Karpas-422 (cell line): Measurements from ENCODE around the gene CISD3. TPM values are rescaled to one million over a fixed set of nuclear protein-coding genes. Genes with fewer than 3 reads are reported as not detected.

ENCODE experiments used
- DNase-seq: peaks from one replicate; pipeline ENCODE4 v3.0.0-alpha.2; 2015
- H2AFZ ChIP-seq: fragments of 200-600 bp; sonication (generic); 2 replicates; pipeline ENCODE4 v1.6.1; 2014; ENCODE audit warnings: antibody characterized with exemption, low read length, mixed read lengths
- H3K27ac ChIP-seq: fragments of 200-600 bp; sonication (generic); 2 replicates; pipeline ENCODE4 v1.5.1; 2014; ENCODE audit warnings: mild to moderate bottlenecking, low read length, moderate library complexity
- H3K27me3 ChIP-seq: fragments of 200-600 bp; sonication (generic); 2 replicates; pipeline ENCODE4 v1.6.1; 2014; ENCODE audit warnings: low read length, mixed read lengths
- H3K36me3 ChIP-seq: fragments of 200-600 bp; sonication (generic); 2 replicates; pipeline ENCODE4 v1.6.1; 2014; ENCODE audit warnings: low read length, mixed read lengths; ENCODE audit not compliant: insufficient read depth
- H3K4me1 ChIP-seq: fragments of 200-600 bp; sonication (generic); 2 replicates; pipeline ENCODE4 v1.6.1; 2014; ENCODE audit warnings: mild to moderate bottlenecking, low read length, mixed read lengths
- H3K4me2 ChIP-seq: fragments of 200-600 bp; sonication (generic); 2 replicates; pipeline ENCODE4 v1.6.1; 2014; ENCODE audit warnings: low read length, low read depth, mild to moderate bottlenecking; ENCODE audit not compliant: poor library complexity, severe bottlenecking
- H3K4me3 ChIP-seq: fragments of 200-600 bp; sonication (generic); 2 replicates; pipeline ENCODE4 v1.5.1; 2014; ENCODE audit warnings: mild to moderate bottlenecking, antibody characterized with exemption, low read length, mixed read lengths
- H3K79me2 ChIP-seq: fragments of 200-600 bp; sonication (generic); 2 replicates; pipeline ENCODE4 v1.6.1; 2014; ENCODE audit warnings: mild to moderate bottlenecking, low read length, mixed read lengths
- H3K9ac ChIP-seq: fragments of 200-600 bp; sonication (generic); 2 replicates; pipeline ENCODE4 v1.6.0; 2014; ENCODE audit warnings: low read length
- H3K9me2 ChIP-seq: fragments of 200-600 bp; sonication (generic), shearing (Covaris generic); replicated peaks from 2 replicates; pipeline ENCODE4 v1.6.0; 2014; ENCODE audit warnings: mild to moderate bottlenecking, low read length, moderate library complexity; ENCODE audit not compliant: insufficient read depth
- H3K9me3 ChIP-seq: fragments of 300-700, 200-600 bp; sonication (generic); 2 replicates; pipeline ENCODE4 v1.6.1; 2014; ENCODE audit warnings: low read length, mixed read lengths
- H4K20me1 ChIP-seq: fragments of 200-600 bp; sonication (generic); 2 replicates; pipeline ENCODE4 v1.6.1; 2014; ENCODE audit warnings: mild to moderate bottlenecking, antibody characterized with exemption, low read length, low read depth; ENCODE audit not compliant: insufficient read depth
- total RNA-seq: library from RNA; depleted of rRNA; stranded (reverse); fragments of >200 nt; shearing (Covaris generic); gene quantifications from 2 replicates; pipeline ENCODE4 v1.2.3, GENCODE V29; 2014; ENCODE audit warnings: low replicate concordance

The CISD3 gene
- total RNA-seq, 1 experiment from 2014 or later = 6.8 TPM

DNA sequence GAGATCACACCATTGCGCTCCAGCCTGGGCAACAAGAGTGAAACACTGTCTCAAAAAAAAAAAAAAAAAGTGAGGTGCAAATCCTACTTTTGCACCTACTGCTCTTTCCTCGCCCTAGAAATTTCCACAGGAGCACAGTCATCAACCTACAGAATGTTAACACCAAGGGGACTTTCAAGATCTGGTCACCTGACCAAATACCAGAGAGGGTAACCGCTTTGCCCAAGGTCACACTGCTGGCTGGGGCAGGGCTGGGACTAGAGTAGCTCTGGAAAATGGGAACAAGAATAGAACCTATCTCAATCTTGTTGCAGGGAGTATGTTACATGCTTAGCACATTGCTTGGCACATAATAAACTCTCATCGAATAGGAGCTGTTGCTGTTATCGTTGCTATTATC lies 31.4 kb upstream of the CISD3 start:
- H3K4me1 ChIP-seq = peaks cover 26% of the 10 kb centered on the region
- no peak overlapping the region for H3K4me3 ChIP-seq
- no peaks in the 10 kb centered on the region for H4K20me1 ChIP-seq
- H2AFZ ChIP-seq = no peak overlapping the region
- H3K9me3 ChIP-seq = no peaks in the 10 kb centered on the region
- H3K4me2 ChIP-seq = no peak overlapping the region
- no peaks in the 10 kb centered on the region for H3K36me3 ChIP-seq
- no peaks in the 10 kb centered on the region for H3K79me2 ChIP-seq
- DNase-seq = no peak
- no peak overlapping the region for H3K27ac ChIP-seq
- H3K27me3 ChIP-seq = no peaks in the 10 kb centered on the region; the same call in 1 of the 2 replicates
- H3K9ac ChIP-seq = no peak overlapping the region
- H3K9me2 ChIP-seq = no peaks in the 10 kb centered on the region

DNA sequence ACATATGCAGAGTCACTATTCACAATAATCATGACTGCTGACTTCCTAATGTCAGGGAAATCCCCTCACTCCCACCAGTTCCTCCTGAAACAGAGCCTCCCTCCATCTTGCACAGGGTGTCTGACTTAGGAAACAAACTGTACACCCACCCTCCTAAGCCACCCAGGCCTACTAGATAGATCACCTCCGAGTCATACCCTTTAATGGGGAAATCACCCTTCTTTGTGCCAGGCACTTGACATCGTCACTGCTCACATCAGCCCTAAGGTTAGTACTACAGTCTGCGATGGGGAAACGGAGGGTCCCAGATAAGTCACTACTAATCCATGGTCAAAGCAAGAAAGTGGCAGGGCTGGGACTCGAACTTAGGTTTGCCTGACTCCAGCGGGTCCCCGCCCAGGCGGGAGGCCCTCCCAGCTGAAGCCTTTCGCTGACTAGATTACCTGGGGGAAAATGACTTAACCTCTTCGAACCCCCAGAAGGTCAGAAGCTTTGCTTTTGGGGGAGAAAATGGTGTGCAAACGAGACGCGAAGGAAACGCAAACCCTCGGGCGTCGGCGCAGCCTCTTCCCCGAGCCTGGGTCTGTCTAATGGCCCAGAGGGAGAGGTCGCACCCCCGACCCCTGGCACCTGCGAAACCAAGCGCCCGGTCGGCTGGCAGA lies 28.5 kb upstream of the CISD3 start:
- Histone ChIP-seq H3K9me2 (no peaks in the 10 kb centered on the region), H3K9ac (peak overlapping the region; percentile 96), H3K4me2 (peak overlapping the region; percentile 95), H3K36me3 (no peaks in the 10 kb centered on the region), H3K4me3 (peak overlapping the region; percentile 92), H3K4me1 (peaks cover 42% of the 10 kb centered on the region), H4K20me1 (no peaks in the 10 kb centered on the region), H3K27ac (peak overlapping the region; percentile 33; the same call in 1 of the 2 replicates), H3K9me3 (no peaks in the 10 kb centered on the region), H2AFZ (peak overlapping the region; percentile 59), H3K79me2 (peaks cover 17% of the 10 kb centered on the region), H3K27me3 (no peaks in the 10 kb centered on the region; the same call in 1 of the 2 replicates)
- peak; percentile 79 for DNase-seq

DNA sequence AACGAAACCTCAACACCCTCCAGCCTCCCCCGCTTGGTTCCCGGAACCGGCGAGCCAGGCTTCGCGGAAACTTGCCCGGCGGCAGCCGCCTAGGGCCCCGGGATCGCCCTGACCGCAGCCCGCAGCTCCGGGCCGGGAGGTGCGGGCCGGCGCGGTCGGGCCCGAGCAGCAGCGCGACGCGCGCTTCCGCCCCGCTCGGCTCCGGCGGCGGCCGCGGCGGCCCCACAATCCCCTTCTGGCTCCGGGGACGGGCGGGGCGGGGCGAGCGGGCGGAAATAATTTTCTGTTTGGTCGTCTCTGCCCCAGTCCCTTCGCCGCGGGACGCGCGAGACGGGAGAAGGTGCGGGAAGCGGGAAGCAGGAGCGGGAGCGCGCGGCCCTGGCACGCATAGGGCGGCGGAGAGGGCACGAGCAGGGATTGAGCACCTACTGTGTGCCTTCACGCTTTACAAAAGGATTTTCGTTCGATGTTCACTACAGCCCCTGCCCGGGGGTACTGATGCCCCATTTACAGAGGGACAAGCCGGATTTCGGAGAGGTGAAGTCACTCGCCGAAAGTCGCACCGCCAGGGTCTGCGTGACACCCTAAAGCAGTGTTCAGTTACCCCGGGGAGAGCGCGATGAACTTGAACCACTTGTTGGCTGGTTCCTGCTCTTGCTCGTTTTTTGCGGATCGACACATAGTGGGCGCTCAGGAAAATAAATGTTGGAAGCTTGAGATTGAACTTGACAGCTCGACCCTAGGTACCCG lies 27.8 kb upstream of the CISD3 start:
- peak; percentile 94 for DNase-seq
- Histone ChIP-seq H3K79me2 (peaks cover 24% of the 10 kb centered on the region), H3K9ac (peak overlapping the region; percentile 96), H3K27me3 (no peaks in the 10 kb centered on the region; the same call in 1 of the 2 replicates), H2AFZ (peak overlapping the region; percentile 59), H4K20me1 (no peaks in the 10 kb centered on the region), H3K9me3 (no peaks in the 10 kb centered on the region), H3K36me3 (no peaks in the 10 kb centered on the region), H3K27ac (peak overlapping the region; percentile 91), H3K4me1 (peaks cover 49% of the 10 kb centered on the region), H3K4me3 (peak overlapping the region; percentile 92), H3K4me2 (peak overlapping the region; percentile 95), H3K9me2 (no peaks in the 10 kb centered on the region)

DNA sequence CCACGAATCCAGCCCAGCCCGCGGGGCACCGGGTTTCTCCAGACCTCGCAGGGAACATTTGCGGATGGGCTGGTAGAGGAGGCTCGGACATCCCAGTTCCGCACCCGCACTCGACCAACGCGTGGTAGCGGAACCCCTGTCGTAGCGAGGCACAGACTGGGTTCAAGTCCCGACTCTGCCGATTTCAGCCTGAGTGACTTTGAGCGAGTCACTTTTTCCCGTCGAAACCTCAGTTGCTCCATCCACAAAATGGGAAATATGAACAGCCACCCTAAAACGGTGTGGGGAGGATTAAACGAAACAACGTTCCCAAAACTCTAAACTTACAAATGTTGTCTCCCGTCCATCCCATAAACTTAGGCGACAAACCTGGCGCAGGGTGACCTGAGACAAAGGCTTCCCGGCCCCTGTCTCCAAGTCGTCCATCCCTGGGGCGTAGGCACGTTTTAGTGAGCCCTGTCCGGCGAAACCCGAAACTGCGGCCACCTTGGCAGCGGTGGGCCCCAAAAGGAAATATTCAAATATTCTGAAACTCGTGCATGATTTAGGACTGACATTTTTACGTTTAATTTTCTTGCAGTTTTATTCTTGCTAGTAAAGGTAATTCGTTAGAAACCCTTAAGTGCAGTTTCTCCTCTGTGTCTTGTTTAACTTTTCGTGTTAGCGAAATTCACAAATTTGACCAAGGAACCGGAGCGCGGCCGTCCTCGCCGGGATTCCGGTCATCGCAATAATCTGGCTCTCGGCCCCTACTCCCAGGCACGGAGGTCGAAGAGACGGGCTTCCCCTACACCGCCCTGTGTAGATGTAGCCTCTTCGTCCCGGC lies 27.0 kb upstream of the CISD3 start:
- no peaks in the 10 kb centered on the region for H3K9me3 ChIP-seq
- H3K79me2 ChIP-seq = peaks cover 32% of the 10 kb centered on the region
- H3K27me3 ChIP-seq = no peaks in the 10 kb centered on the region; the same call in 1 of the 2 replicates
- no peaks in the 10 kb centered on the region for H3K9me2 ChIP-seq
- peaks cover 51% of the 10 kb centered on the region for H3K4me1 ChIP-seq
- H3K9ac ChIP-seq = peak overlapping the region; percentile 96
- H3K27ac ChIP-seq = peak overlapping the region; percentile 91
- H3K4me3 ChIP-seq = peak overlapping the region; percentile 92
- no peaks in the 10 kb centered on the region for H4K20me1 ChIP-seq
- H3K36me3 ChIP-seq = no peaks in the 10 kb centered on the region
- no peak overlapping the region for H2AFZ ChIP-seq
- H3K4me2 ChIP-seq = peak overlapping the region; percentile 95
- peak; percentile 80 for DNase-seq

DNA sequence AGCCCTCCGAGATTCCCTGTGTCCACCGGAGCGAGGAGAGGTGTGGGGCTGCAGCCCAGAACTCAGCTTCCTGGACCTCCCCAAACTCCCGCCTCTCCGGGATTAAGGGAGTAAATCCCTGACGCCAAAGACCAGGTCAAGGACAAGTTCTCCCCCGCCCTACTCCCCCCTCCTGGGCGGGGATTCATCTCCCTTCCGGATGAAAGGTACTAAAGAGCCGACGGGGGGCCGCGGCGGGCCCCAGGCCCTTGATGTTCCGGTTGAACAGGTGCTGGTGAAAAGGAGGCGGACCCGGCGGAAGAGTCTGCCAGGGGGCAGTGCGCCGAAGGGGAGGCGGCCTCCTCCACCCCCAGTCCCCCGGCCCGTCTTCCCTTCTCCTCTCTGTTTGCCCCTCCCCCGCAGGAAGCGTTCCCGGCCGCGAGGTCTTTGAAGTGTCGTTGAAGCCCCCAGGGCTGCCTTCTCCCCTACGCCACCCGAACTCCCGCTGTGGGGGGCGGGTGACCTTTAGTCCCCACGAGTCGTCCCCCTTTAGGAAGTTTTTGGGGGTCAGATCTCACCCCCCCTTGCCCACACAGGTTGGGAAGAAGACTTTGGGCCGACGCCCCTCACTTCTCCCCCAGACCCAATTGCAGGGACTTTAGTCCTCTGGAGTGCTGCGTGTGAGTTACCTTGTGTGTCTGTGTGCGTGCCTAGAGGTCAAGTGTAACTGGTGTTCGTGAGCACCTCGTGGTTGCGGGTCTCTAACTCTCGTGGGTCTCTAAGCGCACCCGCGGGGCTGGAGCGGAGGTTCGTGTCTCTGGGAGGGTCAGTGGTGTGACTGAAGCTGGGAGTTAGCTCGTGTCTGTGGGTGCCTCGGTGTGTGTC lies 26.2 kb upstream of the CISD3 start:
- peak; percentile 95 for DNase-seq
- peak overlapping the region; percentile 91 for H3K27ac ChIP-seq

DNA sequence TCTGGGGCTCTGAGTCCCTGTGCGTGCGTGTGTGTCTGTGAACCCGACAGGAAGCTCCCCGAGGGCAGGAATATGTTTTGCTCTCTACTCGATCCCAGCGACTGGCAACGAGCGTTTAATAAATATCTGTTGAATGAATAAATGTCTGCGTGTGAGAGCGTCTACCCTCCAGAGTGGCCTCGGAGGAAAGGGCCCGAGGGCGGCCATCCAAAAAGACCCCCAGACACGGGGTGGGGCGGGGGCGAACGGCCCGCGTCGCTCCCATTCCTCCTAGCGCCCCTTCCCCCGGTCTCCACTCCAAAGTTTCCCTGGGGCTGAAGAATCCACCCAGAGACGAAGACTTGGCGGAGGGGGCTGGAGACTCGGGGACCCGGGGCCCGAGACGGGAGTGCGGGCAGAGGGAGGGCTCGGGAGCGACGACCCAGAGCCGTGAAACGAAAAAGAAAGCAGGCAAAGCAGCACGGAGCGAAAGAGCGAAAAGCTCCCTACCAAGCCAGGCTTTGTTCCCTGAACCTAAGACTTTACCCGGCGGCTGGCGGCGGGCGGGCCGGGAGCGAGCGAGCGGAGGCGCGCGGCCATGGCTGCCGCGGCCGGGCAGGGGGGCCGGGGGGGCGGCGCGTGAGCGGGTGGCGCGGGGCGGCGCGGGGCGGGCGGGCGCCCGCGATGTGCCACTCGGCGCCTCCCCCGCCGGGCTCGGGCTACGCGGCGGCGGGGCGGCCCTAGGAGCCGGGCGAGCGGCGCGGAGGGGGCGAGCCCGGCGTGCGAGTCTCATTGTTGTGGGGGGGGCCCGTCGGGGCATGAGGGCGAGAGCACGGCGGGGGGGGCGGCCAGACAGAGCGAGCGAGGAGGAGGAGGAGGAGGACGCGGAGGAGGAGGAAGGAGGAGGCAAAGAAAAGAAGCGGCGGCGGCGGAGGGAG lies 25.3 kb upstream of the CISD3 start, which contains the start of gene MLLT6:
Gene MLLT6 (plus strand): TSS at position 668 of the 917 bp plus-strand sequence. CDS start 360 bp downstream, outside the sequence.
- Histone ChIP-seq H3K4me1 (peaks cover 51% of the 10 kb centered on the region), H3K79me2 (peaks cover 37% of the 10 kb centered on the region), H3K4me3 (peak within 1 kb of the TSS; percentile 98)

More for the DNA sequence above, 26.2 kb upstream of the CISD3 start:
- Histone ChIP-seq H3K9ac (peak overlapping the region; percentile 96), H4K20me1 (no peaks in the 10 kb centered on the region), H3K4me3 (peak overlapping the region; percentile 92), H3K4me1 (peaks cover 51% of the 10 kb centered on the region), H3K9me2 (no peaks in the 10 kb centered on the region), H3K9me3 (no peaks in the 10 kb centered on the region), H3K4me2 (peak overlapping the region; percentile 95), H3K79me2 (peaks cover 37% of the 10 kb centered on the region), H3K27me3 (no peaks in the 10 kb centered on the region; the same call in 1 of the 2 replicates), H2AFZ (peak overlapping the region; percentile 52; the same call in 1 of the 2 replicates), H3K36me3 (no peaks in the 10 kb centered on the region)

DNA sequence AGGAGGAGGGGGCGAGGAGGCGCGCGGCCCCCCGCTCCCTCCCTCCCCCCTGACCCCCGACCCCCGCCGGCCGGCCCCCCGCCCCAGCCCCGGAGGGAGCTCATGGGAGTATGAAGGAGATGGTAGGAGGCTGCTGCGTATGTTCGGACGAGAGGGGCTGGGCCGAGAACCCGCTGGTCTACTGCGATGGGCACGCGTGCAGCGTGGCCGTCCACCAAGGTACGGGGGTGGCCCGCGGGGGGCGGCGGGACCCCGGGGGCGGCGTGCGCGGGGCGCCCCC lies 24.7 kb upstream of the CISD3 start:
- Histone ChIP-seq H3K9me3 (no peaks in the 10 kb centered on the region), H3K9me2 (no peaks in the 10 kb centered on the region), H3K4me1 (peaks cover 51% of the 10 kb centered on the region), H3K4me2 (peak overlapping the region; percentile 79), H3K4me3 (peak overlapping the region; percentile 98), H3K9ac (peak overlapping the region; percentile 89), H3K36me3 (peaks cover 6% of the 10 kb centered on the region; the same call in 1 of the 2 replicates), H3K27ac (peak overlapping the region; percentile 80), H3K27me3 (no peaks in the 10 kb centered on the region; the same call in 1 of the 2 replicates), H2AFZ (no peak overlapping the region), H3K79me2 (peaks cover 37% of the 10 kb centered on the region), H4K20me1 (no peaks in the 10 kb centered on the region)
- no peak for DNase-seq

More for the DNA sequence above, 25.3 kb upstream of the CISD3 start, which contains the start of gene MLLT6:
- H3K9me2 ChIP-seq = no peaks in the 10 kb centered on the region
- H3K27me3 ChIP-seq = no peaks in the 10 kb centered on the region; the same call in 1 of the 2 replicates
- peak within 1 kb of the TSS; percentile 91 for H3K27ac ChIP-seq
- H3K4me2 ChIP-seq = peak within 1 kb of the TSS; percentile 95
- peak; percentile 91 for DNase-seq
- H3K9me3 ChIP-seq = no peaks in the 10 kb centered on the region
- peak within 1 kb of the TSS; percentile 96 for H3K9ac ChIP-seq
- H4K20me1 ChIP-seq = no peaks in the 10 kb centered on the region
- H3K36me3 ChIP-seq = peaks cover 1% of the 10 kb centered on the region; the same call in 1 of the 2 replicates
- peak within 1 kb of the TSS; percentile 78; the same call in 1 of the 2 replicates for H2AFZ ChIP-seq
